ENCODE measurements around the gene BCL7C. TPM values are rescaled to one million over a fixed set of nuclear protein-coding genes. Genes with fewer than 3 reads are reported as not detected.

Gene BCL7C
- total and polyA plus RNA-seq, 2 of the 8 experiments (the other 6 are each of a cell fraction or from before 2014, with no cell fraction given): 8.6 to 17.2 TPM

GRCh38 chr16:30837904-30838303, 56.0 kb downstream of the BCL7C start:
- H3K79me1 ChIP-seq (ENCODE audit: low read depth, low read length): no peaks in the 10 kb centered on the region
- H3K18ac ChIP-seq (ENCODE audit: extremely low read depth, low read length): no peak overlapping the region
- H2BK15ac ChIP-seq (ENCODE audit: low read length): no peak overlapping the region
- no peaks in the 10 kb centered on the region for H3K27me3 ChIP-seq (replicated peaks in 1 of 4; ENCODE audit: control insufficient read depth in 3 of 4, extremely low read depth in 1 of 4, insufficient read depth in 3 of 4, low read length in 3 of 4)
- no peak overlapping the region for H2AFZ ChIP-seq (ENCODE audit: low read length)
- no peak overlapping the region for H2BK12ac ChIP-seq (ENCODE audit: low read depth, low read length)
- 73% methylated on average over 1 of the region's 1 CpG; no CpG with 5 or more reads in 1 of the 2 experiments for WGBS, 2 experiments (ENCODE audit: extremely low coverage in 1 of 2, insufficient coverage in 1 of 2, insufficient read length in 1 of 2, insufficient replicate concordance in 2 of 2, low coverage in 1 of 2, low lambda C conversion rate in 2 of 2, missing lambda C conversion rate in 1 of 2)
- H2AK5ac ChIP-seq (ENCODE audit: low read depth, low read length): no peak overlapping the region
- H3K23ac ChIP-seq (ENCODE audit: insufficient read length): no peak overlapping the region
- no peak overlapping the region for H4K91ac ChIP-seq (replicated peaks; ENCODE audit: insufficient read length, low read length)
- H3K4me2 ChIP-seq (ENCODE audit: insufficient read depth in 1 of 2, low read depth in 2 of 2, low read length in 2 of 2): no peak overlapping the region
- no peak overlapping the region for H3K27ac ChIP-seq (ENCODE audit: low read depth, low read length)
- no peak overlapping the region for H3K9ac ChIP-seq (replicated peaks in 1 of 4; ENCODE audit: extremely low read depth in 1 of 4, low read depth in 3 of 4, low read length in 3 of 4)
- H3K36me3 ChIP-seq (ENCODE audit: control insufficient read depth in 2 of 4, insufficient read depth in 4 of 4, low read length in 3 of 4): no peaks in the 10 kb centered on the region
- FAIRE-seq: no peak
- no peak overlapping the region for H3K4me3 ChIP-seq (ENCODE audit: extremely low read depth in 1 of 4, insufficient read depth in 2 of 4, low read depth in 3 of 4, low read length in 4 of 4)
- H3K9me3 ChIP-seq (ENCODE audit: insufficient read depth in 2 of 2, low read depth in 1 of 2, low read length in 1 of 2): peaks cover 3 to 5% of the 10 kb centered on the region in 2 experiments; a peak in 3 of 4 replicates
- no peaks in the 10 kb centered on the region for H3K4me1 ChIP-seq (replicated peaks in 1 of 4; ENCODE audit: control insufficient read depth in 3 of 4, insufficient read depth in 4 of 4, low read length in 3 of 4)
- H4K20me1 ChIP-seq (replicated peaks in 1 of 2; ENCODE audit: control insufficient read depth in 1 of 2, insufficient read depth in 2 of 2, low read length in 2 of 2): no peaks in the 10 kb centered on the region
- H3K79me2 ChIP-seq (ENCODE audit: control insufficient read depth in 1 of 2, insufficient read depth in 2 of 2, low read length in 2 of 2): no peaks in the 10 kb centered on the region
- no peak overlapping the region for H3K4ac ChIP-seq (replicated peaks; ENCODE audit: insufficient read length, low read depth, low read length)
- H3K56ac ChIP-seq (replicated peaks; ENCODE audit: insufficient read length, low read depth, low read length): no peak overlapping the region
- CTCF ChIA-PET (ENCODE audit: partially characterized antibody): interaction anchor here (0.8 to 1.3 kb wide), 5 partner anchors 14 to 58 kb away, joined by 3 read pairs; partner anchors contain the start of gene CTF1
- no peak overlapping the region for H2BK120ac ChIP-seq (replicated peaks; ENCODE audit: low read depth, low read length)
- no peak overlapping the region for H3K14ac ChIP-seq (ENCODE audit: insufficient read length)
- H4K8ac ChIP-seq (ENCODE audit: extremely low read depth, insufficient read depth, low read length): no peak overlapping the region
- no peak overlapping the region for H2BK20ac ChIP-seq (ENCODE audit: low read length)
- H4K5ac ChIP-seq (ENCODE audit: insufficient read length, low read depth, low read length): no peak overlapping the region
- POLR2A ChIA-PET (ENCODE audit: partially characterized antibody): no interaction called here
- no peaks in the 10 kb centered on the region for H3K23me2 ChIP-seq (ENCODE audit: low read depth, low read length)
- H2BK5ac ChIP-seq (ENCODE audit: low read depth, low read length): no peak overlapping the region
- no peak for DNase-seq (ENCODE audit: low read depth in 1 of 2, low spot score in 2 of 2)
- no peak for TF ChIP-seq TAF7 (optimal IDR thresholded peaks at IDR 0.05; ENCODE audit: borderline replicate concordance, low read depth, low read length)
- TF ChIP-seq SRF (IDR thresholded peaks at IDR 0.05; ENCODE audit: low read depth, low read length): no peak
- TF ChIP-seq, protein P1, sequence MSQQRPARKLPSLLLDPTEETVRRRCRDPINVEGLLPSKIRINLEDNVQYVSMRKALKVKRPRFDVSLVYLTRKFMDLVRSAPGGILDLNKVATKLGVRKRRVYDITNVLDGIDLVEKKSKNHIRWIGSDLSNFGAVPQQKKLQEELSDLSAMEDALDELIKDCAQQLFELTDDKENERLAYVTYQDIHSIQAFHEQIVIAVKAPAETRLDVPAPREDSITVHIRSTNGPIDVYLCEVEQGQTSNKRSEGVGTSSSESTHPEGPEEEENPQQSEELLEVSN (IDR thresholded peaks at IDR 0.05): no peak
- TF ChIP-seq CHD1 (IDR thresholded peaks at IDR 0.05; ENCODE audit: low read depth, low read length): no peak
- no peak for TF ChIP-seq BACH1 (IDR thresholded peaks at IDR 0.05; ENCODE audit: low read length)
- no peak for TF ChIP-seq HDAC6 (IDR thresholded peaks at IDR 0.05; ENCODE audit: low read depth, low read length)
- no peak for TF ChIP-seq JUN (IDR thresholded peaks at IDR 0.05; ENCODE audit: low read depth, low read length)
- TF ChIP-seq, protein P2, sequence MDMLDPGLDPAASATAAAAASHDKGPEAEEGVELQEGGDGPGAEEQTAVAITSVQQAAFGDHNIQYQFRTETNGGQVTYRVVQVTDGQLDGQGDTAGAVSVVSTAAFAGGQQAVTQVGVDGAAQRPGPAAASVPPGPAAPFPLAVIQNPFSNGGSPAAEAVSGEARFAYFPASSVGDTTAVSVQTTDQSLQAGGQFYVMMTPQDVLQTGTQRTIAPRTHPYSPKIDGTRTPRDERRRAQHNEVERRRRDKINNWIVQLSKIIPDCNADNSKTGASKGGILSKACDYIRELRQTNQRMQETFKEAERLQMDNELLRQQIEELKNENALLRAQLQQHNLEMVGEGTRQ (IDR thresholded peaks at IDR 0.05; ENCODE audit: low read length): no peak
- TF ChIP-seq, protein P3, sequence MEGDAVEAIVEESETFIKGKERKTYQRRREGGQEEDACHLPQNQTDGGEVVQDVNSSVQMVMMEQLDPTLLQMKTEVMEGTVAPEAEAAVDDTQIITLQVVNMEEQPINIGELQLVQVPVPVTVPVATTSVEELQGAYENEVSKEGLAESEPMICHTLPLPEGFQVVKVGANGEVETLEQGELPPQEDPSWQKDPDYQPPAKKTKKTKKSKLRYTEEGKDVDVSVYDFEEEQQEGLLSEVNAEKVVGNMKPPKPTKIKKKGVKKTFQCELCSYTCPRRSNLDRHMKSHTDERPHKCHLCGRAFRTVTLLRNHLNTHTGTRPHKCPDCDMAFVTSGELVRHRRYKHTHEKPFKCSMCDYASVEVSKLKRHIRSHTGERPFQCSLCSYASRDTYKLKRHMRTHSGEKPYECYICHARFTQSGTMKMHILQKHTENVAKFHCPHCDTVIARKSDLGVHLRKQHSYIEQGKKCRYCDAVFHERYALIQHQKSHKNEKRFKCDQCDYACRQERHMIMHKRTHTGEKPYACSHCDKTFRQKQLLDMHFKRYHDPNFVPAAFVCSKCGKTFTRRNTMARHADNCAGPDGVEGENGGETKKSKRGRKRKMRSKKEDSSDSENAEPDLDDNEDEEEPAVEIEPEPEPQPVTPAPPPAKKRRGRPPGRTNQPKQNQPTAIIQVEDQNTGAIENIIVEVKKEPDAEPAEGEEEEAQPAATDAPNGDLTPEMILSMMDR (IDR thresholded peaks at IDR 0.05; ENCODE audit: control extremely low read depth in 1 of 3, insufficient read depth in 1 of 3, low read depth in 1 of 3, low read length in 3 of 3): no peak
- no peak for TF ChIP-seq NANOG (IDR thresholded peaks at IDR 0.05; ENCODE audit: insufficient read depth, low read depth, low read length, poor library complexity, severe bottlenecking)
